Tongue (tissue), 2 donors: Measurements from ENCODE around the gene SCARB1. TPM values are rescaled to one million over a fixed set of nuclear protein-coding genes. Genes with fewer than 3 reads are reported as not detected.

Experiments
- DNase-seq: peaks from one replicate; pipeline ENCODE4 v3.0.0-alpha.2; 2015
- total RNA-seq: library from RNA; depleted of rRNA; stranded (reverse); fragments of >200 nt; gene quantifications from one replicate; pipeline ENCODE4 v1.2.3, GENCODE V29; 2014

Gene SCARB1
- total RNA-seq, 1 donor from 2014 or later = 16.2 TPM

DNA sequence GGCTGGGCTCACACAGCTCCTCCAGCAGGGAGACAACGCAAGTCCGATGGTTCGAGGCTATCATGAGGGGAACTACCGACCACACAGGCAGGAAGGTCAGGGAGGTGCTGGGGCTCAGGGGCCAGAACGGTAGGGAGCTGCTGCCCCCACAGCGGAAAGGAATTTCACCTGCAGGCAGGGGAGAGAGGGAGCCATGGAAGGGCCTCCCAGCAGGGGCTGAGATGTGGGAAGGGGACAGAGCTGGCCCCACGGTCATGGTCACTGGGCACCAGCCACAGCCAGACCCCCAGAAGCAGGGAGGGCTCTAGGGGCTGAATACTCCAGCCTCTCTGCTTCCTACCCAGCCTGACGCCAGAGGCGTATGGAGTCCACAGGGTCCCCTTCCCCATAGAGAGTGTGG lies 103.1 kb downstream of the SCARB1 start:
- DNase-seq = no peak

DNA sequence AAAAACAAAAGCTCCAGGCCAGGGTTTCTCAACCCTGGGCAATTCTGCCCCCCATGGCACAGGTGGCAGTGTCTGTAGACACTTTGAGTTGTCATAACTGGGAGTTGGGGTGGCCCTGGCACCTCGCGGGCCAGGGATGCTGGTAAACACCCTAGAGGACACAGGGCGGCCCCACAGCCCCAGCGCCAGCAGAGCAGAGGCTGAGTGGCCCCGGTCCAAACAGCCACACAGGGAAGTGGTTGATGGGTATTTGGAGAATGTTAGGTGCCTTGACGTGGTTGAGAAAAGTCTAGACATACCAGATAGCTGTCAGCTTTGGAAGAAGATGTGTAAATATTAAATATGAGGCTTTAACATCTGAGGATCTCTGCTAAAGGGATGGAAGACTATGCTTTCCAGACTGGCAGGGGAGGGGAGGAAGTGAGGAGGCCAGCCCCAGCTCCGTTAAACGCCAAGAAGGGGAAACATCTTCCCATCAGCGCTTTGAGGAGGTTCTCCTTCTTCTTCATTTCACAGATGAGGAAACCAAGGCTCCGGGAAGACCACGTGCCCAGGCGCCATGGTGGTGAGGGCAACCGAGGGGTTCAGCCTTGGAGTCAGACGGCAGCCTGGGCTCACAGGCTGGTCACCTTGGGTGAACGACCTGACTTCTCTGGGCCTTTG lies 103.7 kb downstream of the SCARB1 start:
- DNase-seq = no peak

DNA sequence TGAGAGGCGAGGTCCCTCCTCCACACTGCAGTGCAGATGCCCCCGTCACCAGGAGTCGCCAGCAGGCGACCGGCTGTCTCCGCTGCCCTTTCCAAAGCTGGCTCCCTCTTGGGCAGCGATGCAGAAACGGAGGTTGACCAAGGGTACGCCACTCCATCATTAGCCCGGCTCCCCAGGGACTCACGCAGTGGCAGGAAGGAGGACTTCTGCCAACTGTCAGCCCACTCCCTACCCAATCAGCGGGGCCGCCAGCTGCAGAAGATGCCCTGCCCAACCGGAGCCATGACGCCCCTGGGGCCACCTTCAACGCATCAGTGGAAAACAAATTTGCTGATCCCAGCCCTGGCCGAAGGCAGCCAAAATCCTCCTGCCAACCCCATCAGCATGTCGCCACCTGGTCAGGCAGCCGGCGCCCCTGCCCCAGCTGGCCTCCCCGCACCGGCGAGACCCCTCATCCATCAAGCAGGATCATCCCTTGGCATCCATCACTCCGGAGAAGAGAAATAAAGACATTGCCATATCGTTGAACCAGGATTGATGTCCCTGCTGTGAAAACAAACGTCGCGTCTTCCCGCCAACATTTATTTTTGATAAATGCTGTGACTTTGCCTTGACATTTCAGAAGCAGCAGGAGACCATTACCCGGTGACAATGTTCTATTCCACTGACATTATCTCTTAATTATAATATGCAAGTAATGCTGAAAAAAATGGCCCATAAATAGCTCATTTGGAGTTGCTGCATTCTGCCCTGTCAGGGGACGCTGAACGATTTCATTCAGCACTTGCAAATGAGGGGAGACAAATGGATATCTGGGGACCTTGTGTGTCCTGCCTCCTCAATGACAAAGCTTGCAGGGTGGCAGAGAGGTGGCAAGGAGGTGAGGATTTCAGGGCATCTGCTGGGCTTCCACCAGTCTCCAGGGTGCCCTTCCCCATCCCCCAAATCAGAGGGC lies 105.1 kb downstream of the SCARB1 start:
- peak; percentile 76 for DNase-seq

DNA sequence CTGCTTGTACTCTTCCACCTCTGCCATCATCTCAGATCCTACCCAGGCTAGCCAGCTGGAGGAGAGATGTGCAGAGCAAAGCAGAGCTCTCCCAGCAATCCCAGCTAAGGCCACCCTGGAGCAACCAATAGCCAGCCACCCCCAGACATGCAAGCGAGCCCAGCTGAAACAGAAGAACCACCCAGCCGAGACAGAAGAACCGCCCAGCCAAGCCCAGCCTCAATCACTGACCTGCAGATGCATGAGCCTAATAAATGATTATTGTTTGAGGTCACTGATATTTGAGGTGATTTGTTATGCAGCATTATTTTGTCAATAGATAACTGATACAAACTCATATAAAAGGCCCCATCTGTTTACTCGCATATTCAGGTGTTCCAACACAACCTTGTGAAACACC lies 106.3 kb downstream of the SCARB1 start:
- no peak for DNase-seq

GRCh38 chr12:124756760-124757159 lies 106.9 kb downstream of the SCARB1 start:
- no peak for DNase-seq

- DNase-seq = no peak
Measured at GRCh38 chr12:124756166-124756565, 107.5 kb downstream of the SCARB1 start.

- no peak for DNase-seq
Measured at GRCh38 chr12:124755801-124756148, 107.9 kb downstream of the SCARB1 start.

GRCh38 chr12:124754949-124755800 lies 108.5 kb downstream of the SCARB1 start:
- peak; percentile 86 for DNase-seq

DNA sequence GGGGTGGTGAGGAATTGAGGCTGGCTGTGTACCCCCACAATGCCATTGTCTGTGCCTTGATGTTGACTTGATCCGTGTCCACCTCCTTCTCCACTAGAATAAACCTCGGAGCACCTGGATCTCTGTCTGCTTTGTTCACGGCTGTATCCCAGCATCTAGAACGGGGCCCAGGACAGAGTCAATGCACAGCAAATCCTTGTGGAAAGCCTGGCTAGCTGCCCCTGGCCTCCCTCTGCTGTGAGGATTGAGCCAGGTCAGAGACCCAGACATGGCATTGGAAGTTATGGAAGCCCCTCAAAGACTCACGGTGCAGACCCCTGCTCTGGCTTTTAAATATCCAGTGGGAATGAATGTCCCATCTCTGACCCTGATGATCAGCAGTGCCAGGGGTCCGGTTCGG lies 109.2 kb downstream of the SCARB1 start:
- no peak for DNase-seq

DNA sequence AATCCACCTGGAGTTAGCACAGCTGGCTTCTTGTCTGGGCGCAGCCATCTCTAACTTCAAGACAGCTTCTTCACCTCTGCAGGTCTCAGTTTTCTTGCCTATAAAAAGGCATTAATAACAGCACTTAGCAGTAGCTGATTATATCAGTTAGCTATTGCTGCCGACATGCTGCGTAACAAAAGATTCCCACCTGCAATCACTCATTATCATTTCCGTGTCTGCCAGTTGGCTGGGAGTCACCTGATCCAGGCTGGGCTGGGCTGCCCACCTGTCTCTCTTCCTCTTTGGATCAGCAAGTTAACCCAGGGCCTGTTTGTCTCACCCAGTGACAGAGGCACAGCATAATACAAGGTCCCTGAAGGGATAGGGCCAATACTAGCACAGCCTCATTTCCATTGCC lies 109.7 kb downstream of the SCARB1 start:
- no peak for DNase-seq

- no peak for DNase-seq
Measured at GRCh38 chr12:124753228-124753591, 110.5 kb downstream of the SCARB1 start.

- no peak for DNase-seq
Measured at GRCh38 chr12:124752437-124753227, 111.0 kb downstream of the SCARB1 start.

- no peak for DNase-seq
Measured at GRCh38 chr12:124751654-124752355, 111.9 kb downstream of the SCARB1 start.

- DNase-seq = peak; percentile 78
Measured at GRCh38 chr12:124750787-124751471, 112.7 kb downstream of the SCARB1 start.

DNA sequence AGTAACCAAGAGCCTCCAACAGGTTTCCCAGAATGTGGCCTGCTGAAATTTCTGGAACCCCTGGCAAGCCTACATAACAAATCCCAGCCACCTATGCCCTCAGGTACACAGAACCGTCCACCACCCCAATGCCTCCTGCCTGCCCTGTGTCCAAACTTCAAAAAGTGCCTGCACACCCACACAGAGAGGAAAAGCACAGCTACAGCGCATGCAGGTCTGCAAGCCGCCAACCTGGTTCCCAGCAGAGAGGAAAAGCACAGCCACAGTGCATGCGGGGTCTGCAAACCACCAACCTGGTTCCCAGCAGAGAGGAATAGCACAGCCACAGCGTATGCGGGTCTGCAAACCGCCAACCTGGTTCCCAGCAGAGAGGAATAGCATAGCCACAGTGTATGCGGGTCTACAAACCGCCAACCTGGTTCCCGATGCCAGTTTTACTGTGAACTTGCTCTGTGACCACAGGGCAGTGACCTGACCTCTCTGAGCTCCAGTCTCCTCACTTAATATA lies 113.5 kb downstream of the SCARB1 start:
- no peak for DNase-seq

- no peak for DNase-seq
Measured at GRCh38 chr12:124749725-124750124, 113.9 kb downstream of the SCARB1 start.

DNA sequence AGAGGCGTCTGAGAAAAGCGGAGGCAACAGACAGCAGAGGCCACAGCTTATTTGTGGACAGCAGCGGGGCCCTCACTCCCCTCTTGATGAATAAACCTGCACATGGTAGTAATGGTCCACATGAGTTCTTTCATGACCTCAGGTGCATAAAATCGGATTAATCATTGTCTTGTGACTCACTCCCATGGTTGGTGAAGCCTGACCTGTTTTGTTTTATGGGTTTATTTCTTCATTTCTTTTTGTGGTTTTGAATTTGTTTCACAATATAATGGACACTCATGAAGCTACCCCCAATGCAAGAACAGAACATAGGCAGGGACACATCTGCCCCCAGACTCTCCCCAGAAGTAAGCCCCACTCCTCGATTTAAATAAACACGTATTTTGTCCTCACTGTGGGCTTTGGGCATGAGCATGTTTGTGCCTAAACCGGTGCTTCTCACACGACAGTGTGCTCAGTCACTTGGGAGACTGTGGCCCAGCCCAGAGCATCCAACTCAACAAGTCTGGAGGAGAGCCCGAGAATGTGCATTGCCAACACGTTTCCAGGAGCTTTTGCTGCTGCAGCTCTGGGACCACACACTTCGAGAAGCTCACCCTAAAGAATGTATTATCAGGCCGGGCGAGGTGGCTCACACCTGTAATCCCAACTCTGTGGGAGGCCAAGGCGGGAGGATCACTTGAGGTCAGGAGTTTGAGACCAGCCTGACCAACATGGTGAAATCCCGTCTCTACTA lies 116.1 kb downstream of the SCARB1 start:
- DNase-seq = no peak

- DNase-seq = no peak
Measured at GRCh38 chr12:124746649-124747425, 116.8 kb downstream of the SCARB1 start.
